GM10248 (cell line): ENCODE measurements around the gene DNAJC16.

Experiments
- CTCF ChIA-PET: fragments of 300-600 bp; sonication (Branson Sonifier 250); formaldehyde crosslinking; extraction: SDS; loops from one replicate; lab custom pipeline; 2021; ENCODE audit warnings: antibody characterized with exemption; lab: Yijun Ruan, JAX
- POLR2A ChIA-PET: fragments of 350-650 bp; sonication (Branson Sonifier 250); formaldehyde crosslinking; extraction: SDS; loops from one replicate; lab custom pipeline; 2020; ENCODE audit warnings: antibody characterized with exemption; lab: Yijun Ruan, JAX
- DNase-seq: peaks from one replicate; pipeline ENCODE4 v3.0.0; 2012; ENCODE audit errors: extremely low spot score
- CTCF ChIP-seq: IDR thresholded peaks from 2 replicates; pipeline ENCODE4 v1.5.1; 2012; ENCODE audit warnings: mild to moderate bottlenecking, low read depth; ENCODE audit errors: extremely low read depth, missing control alignments, control extremely low read depth

Gene DNAJC16

GRCh38 chr1:15570861-15571260, 44.2 kb downstream of the DNAJC16 start:
- TF ChIP-seq CTCF = no peak
- POLR2A ChIA-PET = no interaction called here
- DNase-seq = no peak
- CTCF ChIA-PET = interaction anchor here (1.7 kb wide), 1 partner anchor 13 kb away, joined by 4 read pairs; no protein-coding TSS in a partner anchor

GRCh38 chr1:15571266-15571665, 44.6 kb downstream of the DNAJC16 start:
- CTCF ChIA-PET = interaction anchor here (1.7 kb wide), 1 partner anchor 13 kb away, joined by 4 read pairs; no protein-coding TSS in a partner anchor
- POLR2A ChIA-PET = interaction anchor here (0.6 to 0.7 kb wide), 2 partner anchors 8 to 9 kb away, joined by 6 read pairs; no protein-coding TSS in a partner anchor
- DNase-seq = no peak
- no peak for TF ChIP-seq CTCF

DNA sequence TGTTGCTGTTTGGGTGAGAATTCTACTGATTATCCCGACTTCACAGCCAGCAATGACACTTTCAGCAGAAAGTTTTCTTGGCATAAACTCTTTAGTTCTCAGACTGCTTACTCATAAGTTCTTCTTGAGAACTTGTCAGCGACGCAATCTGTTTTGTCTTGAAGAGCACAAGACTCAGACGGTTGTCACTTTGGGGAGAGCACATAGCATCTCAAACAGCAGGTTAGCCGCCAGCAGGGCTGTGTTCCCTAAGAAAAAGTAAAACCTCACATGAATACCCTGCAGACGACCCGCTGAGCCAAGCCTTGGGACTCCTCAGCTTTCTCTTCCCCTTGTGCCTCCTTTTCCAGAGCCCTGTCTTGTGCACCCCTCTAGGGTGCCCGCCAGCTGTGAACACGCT, 46.8 kb downstream of the DNAJC16 start:
- ChIA-PET POLR2A (no interaction called here), CTCF (interaction anchor here (0.9 to 1.6 kb wide), 3 partner anchors 11 to 129 kb away, joined by 3 to 4 read pairs (median 3); no protein-coding TSS in a partner anchor)
- no peak for DNase-seq
- TF ChIP-seq CTCF = no peak

GRCh38 chr1:15574741-15575140, 48.1 kb downstream of the DNAJC16 start:
- TF ChIP-seq CTCF = no peak
- ChIA-PET POLR2A (no interaction called here), CTCF (interaction anchor here (1.0 to 1.6 kb wide), 3 partner anchors 9 to 123 kb away, joined by 3 to 5 read pairs (median 4); no protein-coding TSS in a partner anchor)
- no peak for DNase-seq

- ChIA-PET POLR2A (no interaction called here), CTCF (interaction anchor here (0.9 kb wide), 1 partner anchor 9 kb away, joined by 3 read pairs; no protein-coding TSS in a partner anchor)
- no peak for TF ChIP-seq CTCF
- DNase-seq = no peak
Observed at GRCh38 chr1:15575549-15576150, 49.0 kb downstream of the DNAJC16 start.

DNA sequence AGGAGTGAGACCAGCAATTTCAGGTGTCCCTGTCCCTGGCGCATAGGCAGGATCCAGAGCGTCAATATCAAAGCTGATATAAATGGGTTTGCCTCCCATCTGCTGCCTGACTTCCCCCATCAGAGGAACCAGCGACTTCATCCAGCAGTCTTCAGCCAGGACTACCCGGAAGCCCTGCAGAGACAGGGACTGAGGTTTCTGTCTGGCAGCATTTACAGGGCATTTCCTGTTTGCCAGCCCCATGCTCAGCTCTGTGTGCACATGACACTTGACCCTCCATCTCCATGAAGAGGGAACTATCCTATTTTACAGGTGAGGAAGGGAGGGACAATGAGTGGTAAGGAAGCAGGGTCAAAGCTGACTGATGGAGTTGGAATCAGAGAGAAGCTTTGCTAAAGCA, 51.0 kb downstream of the DNAJC16 start:
- DNase-seq = no peak
- TF ChIP-seq CTCF = no peak
- ChIA-PET CTCF (interaction anchor here (1.4 kb wide), 1 partner anchor 39 kb away, joined by 4 read pairs; the partner anchor contains the start of gene DDI2), POLR2A (no interaction called here)
